Measurements from ENCODE around the gene FAM174C.
"Not testable (repeated sequence)": the region's sequence is repeated elsewhere in the genome, so short reads cannot be mapped to it uniquely, and the experiment has no call there.

Gene FAM174C

DNA sequence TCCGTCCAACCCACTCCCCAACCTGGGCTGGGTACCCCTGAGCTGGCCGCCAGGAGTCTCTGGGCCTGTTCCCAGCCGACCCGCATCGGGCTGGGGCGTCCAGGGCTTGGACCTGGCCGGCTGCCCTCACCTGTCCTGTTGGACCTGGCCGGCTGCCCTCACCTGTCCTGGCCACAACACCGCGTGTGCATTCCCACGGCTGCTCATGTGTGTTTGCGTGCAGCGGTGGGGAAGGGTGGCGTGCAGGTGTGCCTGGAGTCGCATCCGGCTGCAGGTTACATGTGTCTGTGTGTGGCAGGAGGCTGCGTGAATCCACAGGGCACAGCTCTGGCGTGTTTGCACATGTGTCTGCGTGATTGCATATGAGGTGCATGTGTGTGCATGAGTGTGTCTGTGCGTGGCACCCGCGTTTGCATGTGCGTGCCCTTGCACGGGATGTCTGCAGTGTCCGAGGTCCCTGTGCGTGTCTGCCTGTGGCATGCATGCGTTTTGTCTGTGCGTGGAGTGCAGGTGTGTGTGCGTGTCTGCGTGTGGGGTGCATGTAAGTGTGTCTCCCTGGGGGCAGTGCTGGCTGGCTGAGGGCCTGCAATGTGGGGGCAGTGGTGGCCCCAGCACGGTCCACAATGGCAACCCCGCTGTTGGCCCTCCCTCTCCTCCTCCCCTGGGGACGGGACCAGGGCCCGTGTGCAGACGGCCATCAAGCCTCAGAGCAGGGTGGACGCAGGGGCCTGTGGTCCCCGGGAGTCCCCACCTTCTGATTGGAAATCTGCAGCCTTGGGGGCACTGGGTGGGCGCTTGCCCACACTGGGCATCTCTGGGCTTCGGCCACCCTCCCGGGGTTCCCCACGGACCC is 13.7 kb downstream of the FAM174C start:
- no peak for DNase-seq

GRCh38 chr19:1289686-1290025 is 14.3 kb downstream of the FAM174C start:
- DNase-seq, result no peak

- DNase-seq, result no peak
Observed at GRCh38 chr19:1290196-1290702, 14.9 kb downstream of the FAM174C start.

DNA sequence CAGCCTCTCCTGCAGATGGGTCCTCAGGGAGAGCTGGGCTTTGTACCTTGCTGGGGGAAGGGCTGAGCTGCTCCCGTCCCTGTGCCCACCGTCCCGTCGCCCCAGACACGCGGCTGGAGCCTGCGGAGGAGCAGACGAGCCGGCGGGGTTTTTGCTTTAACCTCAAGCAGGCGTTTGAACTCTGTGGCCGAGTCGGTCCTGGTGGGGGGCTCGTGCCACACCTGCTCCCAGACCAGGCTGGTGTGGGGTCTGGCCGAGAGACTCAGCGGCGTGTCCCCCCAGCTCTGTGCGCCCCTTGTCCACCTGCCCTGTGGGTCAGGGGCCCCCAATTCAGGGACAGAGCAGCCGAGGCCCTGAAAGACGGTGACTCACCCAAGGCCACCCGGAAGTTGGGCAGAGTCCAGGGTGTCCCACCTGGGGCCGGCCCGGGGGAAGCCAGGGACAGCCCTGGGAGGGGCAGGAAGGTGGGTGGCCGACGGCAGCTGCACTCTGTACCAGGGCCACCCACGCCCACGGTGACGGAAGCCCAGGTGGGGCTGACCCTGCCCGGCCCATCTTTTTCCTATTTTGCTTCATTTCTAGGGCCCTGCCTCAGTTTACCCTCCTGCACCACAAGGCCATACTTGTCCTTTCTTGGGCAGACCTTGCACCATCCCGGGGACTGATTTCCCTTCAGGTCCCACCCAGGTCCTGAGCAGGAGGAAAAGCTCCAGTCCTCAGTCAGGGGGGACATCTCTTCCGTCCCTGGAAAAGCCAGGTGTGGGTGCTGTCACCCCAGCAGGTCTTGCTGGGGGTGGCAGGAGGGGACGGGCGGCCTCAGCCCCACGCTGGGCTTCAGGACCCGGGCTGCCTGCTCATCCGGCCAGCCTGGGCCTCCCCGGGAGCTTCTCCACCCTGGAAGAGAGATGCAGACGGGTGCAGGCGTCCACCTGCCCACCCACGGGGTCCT is 15.6 kb downstream of the FAM174C start:
- no peak for DNase-seq

DNA sequence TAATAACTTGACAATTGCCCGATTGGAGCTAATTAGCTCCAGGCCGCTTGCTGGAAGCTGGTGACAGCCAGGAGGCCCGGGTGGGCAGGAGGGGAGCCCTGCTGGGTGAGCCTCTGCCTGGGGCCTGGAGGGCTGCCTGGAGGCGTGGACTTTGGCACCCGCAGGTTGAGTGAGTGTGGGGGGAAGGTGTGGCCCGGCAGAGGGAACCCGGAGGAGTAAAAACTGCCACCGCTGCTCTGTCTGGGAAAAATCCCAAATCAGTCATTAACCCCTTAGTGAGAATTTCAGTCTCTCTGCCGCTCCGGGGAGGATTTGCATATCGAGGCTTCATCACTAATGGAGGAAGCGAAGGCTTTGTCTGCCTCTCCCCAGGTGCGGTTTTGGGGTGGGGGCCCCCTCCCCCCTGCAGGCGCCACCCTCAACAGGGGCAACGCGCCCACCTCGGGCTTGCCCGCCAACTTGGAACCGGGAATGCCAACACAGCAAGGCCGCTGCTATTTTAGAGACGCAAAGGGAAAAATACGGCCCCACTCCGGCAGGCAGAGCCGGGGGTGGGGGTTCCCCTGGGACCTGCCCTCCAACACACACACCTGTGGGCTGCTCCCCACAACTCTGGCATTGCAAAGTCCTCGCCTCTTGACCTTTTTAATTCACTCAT is 16.6 kb downstream of the FAM174C start:
- DNase-seq, result no peak

GRCh38 chr19:1292419-1293151 is 17.3 kb downstream of the FAM174C start:
- no peak for DNase-seq

DNA sequence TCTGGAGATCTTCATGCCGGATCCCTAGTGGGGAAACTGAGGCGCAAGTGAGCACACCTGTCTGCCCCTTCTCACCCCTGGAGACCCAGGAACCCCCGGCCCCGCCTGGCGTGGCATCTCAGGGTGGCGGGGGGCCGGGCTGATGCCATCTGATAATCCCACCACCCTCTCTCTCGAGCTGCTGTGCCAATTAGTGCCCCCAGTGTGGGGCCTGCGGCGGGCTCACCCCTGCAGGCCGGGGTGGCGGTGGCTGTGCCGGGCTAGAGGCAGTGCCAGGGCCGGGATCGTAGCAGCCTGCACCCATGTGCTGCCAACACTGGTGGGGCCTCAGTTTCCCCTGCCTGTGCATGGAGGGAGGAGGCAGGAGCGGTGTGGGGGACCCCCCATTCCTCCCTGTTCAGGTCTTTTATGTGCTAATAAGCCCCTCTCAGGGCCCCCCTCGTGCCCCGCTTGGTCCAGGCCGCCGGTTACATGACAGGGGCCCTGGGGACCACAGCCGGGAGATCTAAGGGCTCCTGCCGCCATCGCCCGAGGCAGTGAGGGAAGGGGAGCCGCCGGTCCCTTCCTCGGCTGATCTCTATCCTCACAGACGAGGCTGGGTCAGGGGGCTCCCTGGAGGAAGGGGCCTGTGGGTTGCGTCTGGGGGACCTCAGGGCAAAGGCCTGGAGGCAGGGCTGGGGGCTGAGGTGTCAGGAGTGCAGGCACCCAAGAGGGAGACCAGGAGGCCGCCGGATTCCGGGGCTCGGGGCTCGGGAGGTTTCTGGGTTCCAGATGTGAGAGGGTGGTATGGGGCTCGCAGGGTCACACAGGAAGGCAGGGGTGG is 18.7 kb downstream of the FAM174C start:
- DNase-seq, result no peak

GRCh38 chr19:1294688-1295087 is 19.4 kb downstream of the FAM174C start:
- DNase-seq, result no peak

DNA sequence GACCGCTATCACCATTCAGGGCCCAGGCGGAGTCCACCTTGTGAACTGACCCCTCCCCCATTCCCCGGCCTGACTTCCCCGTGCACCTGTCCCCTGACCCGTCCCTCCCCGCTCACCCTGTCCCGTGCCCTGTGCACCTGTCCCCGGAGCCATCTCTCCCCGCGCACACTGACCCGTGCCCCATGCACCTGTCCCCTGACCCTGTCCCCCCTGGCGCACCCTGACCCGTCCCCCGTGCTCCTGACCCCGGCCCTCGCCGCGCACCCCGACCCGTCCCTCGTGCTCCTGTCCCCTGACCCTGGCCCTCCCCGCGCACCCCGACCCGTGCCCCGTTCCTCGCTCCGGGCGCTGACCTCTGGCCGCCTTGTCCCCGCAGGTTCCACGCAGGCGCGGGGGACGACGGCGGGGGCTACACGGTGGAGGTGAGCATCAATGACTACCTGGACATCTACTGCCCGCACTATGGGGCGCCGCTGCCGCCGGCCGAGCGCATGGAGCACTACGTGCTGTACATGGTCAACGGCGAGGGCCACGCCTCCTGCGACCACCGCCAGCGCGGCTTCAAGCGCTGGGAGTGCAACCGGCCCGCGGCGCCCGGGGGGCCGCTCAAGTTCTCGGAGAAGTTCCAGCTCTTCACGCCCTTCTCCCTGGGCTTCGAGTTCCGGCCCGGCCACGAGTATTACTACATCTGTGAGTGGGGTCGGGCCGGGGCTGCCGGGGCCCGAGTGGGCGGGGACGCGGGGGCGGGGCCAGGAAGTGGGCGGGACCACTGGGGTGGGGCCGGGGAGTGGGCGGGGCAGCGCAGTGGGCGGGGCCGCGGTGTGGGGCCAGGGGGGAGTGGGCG is 20.1 kb downstream of the FAM174C start:
- DNase-seq, result no peak

GRCh38 chr19:1296078-1296477 is 20.7 kb downstream of the FAM174C start:
- no peak for DNase-seq

- no peak for DNase-seq
Observed at GRCh38 chr19:1296575-1297271, 21.4 kb downstream of the FAM174C start.

GRCh38 chr19:1298235-1298634 is 22.9 kb downstream of the FAM174C start:
- no peak for DNase-seq

GRCh38 chr19:1299801-1300200 is 24.5 kb downstream of the FAM174C start:
- no peak for DNase-seq

DNA sequence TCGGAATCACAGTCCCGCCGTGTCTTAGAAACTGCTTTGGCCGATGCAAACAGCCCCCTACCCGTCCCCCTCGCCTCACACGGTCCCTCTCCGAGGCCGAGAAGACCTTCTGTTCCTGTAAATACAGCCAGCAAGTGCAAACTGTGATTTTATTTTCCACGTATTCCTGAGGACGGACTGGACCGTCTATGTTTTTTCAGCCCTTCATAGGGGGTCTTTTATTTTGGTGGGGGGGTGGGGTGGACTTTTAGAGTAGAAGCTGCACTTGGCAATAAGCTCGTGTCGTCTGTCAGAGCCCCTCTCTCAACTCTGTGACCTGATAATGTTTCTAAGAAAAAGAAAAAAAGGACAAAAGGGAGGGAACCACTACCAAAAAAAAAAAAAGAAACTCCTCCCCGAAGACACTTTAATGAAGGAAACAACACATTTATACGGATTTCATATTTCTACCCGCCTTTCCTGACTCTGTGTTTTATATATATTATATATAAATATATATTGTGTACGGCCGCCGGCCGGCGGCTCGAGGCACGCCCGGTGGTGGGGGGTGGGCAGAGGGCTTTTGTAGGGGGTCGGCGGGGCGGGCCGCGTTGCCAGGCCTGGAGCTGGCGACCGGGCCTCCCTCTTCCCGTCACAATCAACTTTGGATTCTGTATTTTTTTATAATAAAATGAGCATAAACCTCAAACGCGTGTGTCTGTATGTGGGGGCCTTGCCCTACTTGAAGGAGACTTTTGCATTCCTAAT is 25.6 kb downstream of the FAM174C start:
- DNase-seq, result no peak

DNA sequence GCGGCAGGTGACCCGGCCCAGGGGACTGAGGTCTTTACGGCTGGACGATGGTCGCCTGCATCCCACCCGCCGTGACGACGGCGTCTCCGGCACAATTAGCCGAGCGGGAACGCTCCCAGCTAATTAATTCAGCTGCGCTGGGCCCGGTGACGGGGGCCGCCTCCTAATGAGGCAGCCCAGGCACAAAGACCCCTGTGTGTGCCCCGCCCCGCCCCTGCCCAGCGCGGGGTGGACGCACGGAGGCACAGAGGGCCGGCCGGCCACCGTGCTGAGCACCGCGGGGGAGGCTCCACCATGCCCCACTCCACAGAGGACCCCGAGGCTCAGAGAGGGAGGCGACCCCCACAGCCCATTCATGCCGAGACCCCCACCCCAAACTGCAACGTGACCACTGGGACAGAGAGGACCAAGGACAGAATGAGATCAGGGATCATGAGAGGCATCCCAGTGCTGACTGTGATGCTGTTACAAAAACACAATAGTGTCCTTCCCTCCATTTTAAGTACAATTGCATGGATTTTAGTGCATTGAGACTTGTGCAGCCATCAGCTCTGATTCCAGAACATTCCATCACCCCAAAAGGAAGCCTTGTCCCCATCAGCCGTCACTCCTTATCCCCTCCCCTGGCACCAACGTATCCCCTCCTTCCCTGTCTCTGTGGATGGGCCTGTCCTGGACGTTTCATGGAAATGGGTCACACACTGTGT is 27.4 kb downstream of the FAM174C start:
- no peak for DNase-seq

DNA sequence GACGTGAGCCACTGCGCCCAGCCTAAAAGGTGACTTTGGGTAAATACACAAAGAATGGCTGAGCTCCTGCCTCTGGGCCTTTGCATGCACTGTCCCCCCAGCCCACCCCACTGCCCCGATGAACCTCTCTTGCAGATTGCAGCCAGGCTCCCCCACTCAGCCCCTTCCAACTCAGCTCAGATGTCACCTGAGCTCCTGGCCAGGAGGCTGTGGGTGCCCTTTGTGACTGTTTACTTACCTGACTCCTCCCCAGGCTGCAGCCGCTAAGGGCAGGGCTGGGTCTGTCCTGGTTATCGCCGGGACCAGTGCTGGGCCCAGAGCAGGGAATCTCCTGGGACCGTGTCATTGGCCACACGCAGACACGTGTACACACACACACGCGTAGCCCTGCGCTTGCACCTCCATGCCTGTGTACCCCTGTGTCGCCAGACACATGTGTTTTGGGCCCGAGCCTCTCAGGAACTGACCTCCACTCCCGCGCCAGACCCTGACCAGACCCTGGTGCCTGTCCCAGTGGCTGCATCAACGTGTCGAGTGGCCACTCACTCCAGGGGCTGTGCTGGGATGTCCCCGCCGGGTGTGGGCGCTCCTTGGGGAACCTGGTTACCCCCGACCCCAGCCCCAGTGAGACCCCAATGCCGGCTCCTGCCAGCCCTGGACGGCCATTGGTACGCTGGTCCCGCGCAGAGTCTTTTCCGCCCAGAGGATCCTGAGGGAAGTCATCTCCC is 29.0 kb downstream of the FAM174C start:
- DNase-seq, result no peak

DNA sequence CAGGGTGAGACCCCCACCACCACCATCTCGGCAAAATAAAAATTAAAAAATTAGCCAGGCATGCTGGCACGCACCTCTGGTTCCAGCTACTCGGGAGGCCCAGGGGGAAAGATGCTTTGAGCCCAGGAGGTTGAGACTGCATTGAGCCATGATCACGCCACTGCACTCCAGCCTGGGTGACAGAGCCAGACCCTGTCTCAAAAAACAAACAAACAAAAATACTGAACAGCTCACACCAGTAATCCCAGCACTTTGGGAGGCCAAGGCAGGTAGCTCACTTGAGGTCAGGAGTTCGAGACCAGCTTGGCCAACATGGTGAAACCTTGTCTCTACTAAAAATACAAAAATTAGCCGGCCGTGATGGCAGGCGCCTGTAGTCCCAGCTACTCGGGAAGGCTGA is 30.0 kb downstream of the FAM174C start:
- not testable (repeated sequence) for DNase-seq

DNA sequence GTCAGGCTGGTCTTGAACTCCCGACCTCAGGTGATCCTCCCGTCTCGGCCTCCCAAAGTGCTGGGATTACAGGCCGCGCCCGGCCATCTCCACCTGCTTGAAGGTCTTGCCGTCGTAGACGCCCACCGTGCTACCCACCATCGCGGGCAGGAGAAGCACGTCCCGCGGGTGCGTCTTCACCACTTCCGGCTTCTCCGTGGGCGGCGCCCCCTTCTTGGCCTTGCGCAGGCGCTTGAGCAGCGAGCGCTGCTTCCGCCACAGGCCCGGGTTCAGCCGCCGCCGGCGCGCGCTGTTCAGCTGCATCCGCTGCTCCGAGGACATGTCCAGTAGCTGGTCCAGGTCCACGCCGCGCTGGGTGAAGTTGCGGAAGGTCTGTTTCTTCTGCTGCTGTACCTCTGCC is 32.0 kb downstream of the FAM174C start:
- DNase-seq, result no peak

Measured in islet precursor cell (in vitro differentiated cells).